ENCODE measurements around the gene RALGAPB.
"Not testable (repeated sequence)": the region's sequence is repeated elsewhere in the genome, so short reads cannot be mapped to it uniquely, and the experiment has no call there.

RALGAPB gene

DNA sequence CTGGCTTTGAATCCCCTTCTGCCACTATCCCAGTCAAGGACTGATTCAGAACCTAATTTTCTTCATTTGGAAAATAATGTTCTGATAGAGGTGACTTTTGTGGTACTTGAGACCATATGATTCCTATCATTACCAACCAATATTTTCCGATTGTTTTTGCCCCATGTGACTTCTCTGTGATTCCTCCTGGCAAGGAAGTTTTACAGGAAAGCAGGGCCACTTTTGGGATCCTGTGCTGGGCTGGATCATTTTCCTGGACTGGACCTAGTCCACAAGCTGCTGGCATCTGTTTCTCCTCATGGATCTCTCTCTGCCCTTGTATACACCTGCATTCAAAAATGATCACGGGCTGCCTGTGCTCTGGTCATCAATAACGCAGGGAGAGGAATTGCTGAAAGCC lies 23.6 kb upstream of the RALGAPB start:
- H3K4me3 ChIP-seq (ENCODE audit: low read depth, low read length): no peak overlapping the region
- H3K27me3 ChIP-seq (ENCODE audit: control insufficient read depth, insufficient read depth, low read length): no peaks in the 10 kb centered on the region
- H3K4me1 ChIP-seq (ENCODE audit: control insufficient read depth, insufficient read depth, low read length): no peaks in the 10 kb centered on the region
- peaks cover 4% of the 10 kb centered on the region for H3K36me3 ChIP-seq (ENCODE audit: control insufficient read depth, insufficient read depth, low read length)
- H3K9ac ChIP-seq (ENCODE audit: low read depth, low read length): no peak overlapping the region
- no peaks in the 10 kb centered on the region for H3K9me3 ChIP-seq (ENCODE audit: control insufficient read depth, insufficient read depth, low read length)

DNA sequence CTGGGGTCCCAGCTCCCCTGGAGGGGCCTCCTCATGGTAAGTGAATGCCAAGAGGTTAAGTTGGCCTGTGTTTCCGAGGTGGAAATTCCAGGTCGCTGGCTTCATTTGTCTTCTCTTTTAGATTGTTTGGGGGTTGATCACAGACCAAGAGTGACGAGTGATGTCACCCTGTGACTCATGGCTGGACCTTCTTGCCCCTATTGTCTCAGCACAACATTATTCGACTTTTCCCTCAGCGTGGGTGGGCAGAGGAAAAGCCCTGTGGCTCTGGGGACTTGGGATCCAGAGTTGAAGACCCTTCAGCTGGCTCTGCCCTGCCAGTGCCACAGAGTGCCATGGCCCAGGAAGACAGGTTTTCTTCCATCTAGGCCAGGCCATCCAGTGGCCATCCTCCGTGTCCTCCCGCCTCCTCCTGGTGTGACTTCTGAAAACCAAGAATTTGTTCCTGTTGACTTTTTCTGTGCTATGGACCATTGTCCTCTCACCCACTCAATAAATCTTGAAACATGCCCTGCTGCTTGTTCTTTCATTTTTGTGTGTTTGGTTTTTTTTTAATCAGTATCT lies 22.1 kb upstream of the RALGAPB start:
- Histone ChIP-seq H3K9me3 (ENCODE audit: control insufficient read depth, insufficient read depth, low read length) (no peaks in the 10 kb centered on the region), H3K36me3 (ENCODE audit: control insufficient read depth, insufficient read depth, low read length) (peaks cover 4% of the 10 kb centered on the region), H3K9ac (ENCODE audit: low read depth, low read length) (no peak overlapping the region), H3K27me3 (ENCODE audit: control insufficient read depth, insufficient read depth, low read length) (no peaks in the 10 kb centered on the region), H3K4me3 (ENCODE audit: low read depth, low read length) (no peak overlapping the region), H3K4me1 (ENCODE audit: control insufficient read depth, insufficient read depth, low read length) (no peaks in the 10 kb centered on the region)

DNA sequence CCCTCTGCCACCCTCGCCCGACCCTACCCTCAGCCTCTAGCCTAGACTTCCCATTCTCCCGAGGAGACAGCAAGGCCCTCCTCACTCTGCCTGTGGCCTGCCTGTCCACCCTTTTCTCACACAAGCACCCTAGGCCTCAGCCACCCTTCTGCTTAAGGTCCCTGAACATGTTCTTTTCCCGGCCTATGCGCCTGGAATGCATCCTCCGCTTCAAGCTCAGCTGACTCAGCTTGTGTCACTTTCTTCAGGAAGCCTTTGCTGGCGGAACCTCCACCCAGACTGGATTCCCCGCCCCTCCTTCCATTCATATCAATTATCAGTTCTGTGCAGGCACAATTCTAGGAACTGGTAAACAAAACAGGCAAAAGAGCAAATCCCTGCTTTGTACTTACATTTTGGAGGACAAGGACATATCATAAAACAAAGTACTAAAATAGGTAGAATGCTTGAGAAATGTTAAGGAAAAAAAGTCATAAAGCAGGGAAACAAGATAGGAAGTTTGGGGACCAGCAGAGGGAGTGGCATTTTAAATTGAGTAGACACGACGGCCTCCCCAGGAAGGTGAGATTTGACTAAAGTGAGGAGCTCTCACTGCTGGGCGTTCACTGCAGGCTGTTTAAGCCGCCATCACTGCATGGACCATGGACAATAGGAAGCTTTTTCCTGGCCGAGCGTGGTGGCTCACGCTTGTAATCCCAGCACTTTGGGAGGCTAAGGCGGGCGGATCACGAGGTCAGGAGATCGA lies 19.6 kb upstream of the RALGAPB start:
- Histone ChIP-seq H3K36me3 (ENCODE audit: control insufficient read depth, insufficient read depth, low read length) (peaks cover 4% of the 10 kb centered on the region), H3K9ac (ENCODE audit: low read depth, low read length) (no peak overlapping the region), H3K9me3 (ENCODE audit: control insufficient read depth, insufficient read depth, low read length) (no peaks in the 10 kb centered on the region), H3K27me3 (ENCODE audit: control insufficient read depth, insufficient read depth, low read length) (no peaks in the 10 kb centered on the region), H3K4me1 (ENCODE audit: control insufficient read depth, insufficient read depth, low read length) (no peaks in the 10 kb centered on the region), H3K4me3 (ENCODE audit: low read depth, low read length) (no peak overlapping the region)

DNA sequence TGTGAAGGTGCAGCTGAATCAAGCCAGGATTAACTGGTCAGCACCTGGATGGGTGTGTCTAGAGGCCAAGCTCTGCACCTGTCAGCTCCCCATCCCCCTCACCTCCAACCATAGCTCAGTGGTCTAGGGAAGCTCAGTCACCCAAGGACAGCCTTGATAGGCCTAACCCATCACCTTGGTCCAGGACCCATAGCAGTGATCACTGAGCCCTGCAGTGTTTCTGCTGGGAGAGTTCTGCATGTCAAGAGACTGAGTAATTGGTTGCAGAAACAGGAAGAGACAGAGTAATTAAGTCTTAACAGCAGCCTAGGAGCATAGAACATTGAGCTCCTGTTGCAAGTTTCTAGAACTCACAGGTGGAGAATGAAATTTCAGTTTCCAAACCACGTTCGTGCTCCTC lies 18.7 kb upstream of the RALGAPB start:
- Histone ChIP-seq H3K36me3 (ENCODE audit: control insufficient read depth, insufficient read depth, low read length) (peaks cover 4% of the 10 kb centered on the region), H3K9me3 (ENCODE audit: control insufficient read depth, insufficient read depth, low read length) (no peaks in the 10 kb centered on the region), H3K4me1 (ENCODE audit: control insufficient read depth, insufficient read depth, low read length) (no peaks in the 10 kb centered on the region), H3K4me3 (ENCODE audit: low read depth, low read length) (no peak overlapping the region), H3K9ac (ENCODE audit: low read depth, low read length) (no peak overlapping the region), H3K27me3 (ENCODE audit: control insufficient read depth, insufficient read depth, low read length) (no peaks in the 10 kb centered on the region)

DNA sequence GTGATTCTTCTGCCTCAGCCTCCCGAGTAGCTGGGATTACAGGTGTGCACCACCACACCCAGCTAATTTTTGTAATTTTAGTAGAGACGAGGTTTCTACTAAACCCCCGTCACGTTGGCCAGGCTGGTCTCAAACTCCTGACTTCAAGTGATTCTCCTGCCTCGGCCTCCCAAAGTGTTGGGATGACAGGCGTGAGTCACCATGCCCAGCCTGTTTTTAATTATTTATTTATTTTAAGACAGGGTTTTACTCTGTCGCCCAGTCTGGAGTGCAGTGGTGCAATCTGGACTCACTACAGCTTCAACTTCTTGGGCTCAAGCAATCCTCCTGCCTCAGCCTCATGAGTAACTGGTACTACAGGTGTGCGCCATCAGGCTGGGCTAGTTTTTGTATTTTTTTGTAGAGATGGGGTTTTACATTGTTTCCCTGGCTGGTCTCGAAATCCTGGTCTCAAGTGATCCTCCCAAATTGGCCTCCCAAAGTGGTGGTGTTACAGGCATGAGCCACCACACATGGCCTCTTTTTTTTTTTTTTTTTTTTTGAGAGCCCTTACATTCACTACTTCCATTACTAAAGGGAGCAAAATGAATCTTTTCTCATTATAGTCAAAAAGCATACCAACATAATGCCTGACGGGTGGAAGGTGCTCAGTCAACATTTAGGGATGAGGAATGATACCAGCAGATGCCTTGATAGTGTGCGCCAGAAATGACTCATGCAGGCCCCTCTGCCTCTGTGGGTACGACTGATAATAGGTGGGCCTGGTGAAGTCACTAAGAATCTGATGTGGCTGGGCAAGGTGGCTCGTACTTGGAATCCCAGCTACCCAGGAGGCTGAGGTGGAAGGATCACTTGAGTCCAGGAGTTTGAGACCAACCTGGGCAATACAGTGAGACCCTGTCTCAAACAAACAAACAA lies 17.8 kb upstream of the RALGAPB start:
- Histone ChIP-seq H3K9ac (ENCODE audit: low read depth, low read length) (no peak overlapping the region), H3K4me1 (ENCODE audit: control insufficient read depth, insufficient read depth, low read length) (no peaks in the 10 kb centered on the region), H3K27me3 (ENCODE audit: control insufficient read depth, insufficient read depth, low read length) (no peaks in the 10 kb centered on the region), H3K4me3 (ENCODE audit: low read depth, low read length) (no peak overlapping the region), H3K9me3 (ENCODE audit: control insufficient read depth, insufficient read depth, low read length) (no peaks in the 10 kb centered on the region), H3K36me3 (ENCODE audit: control insufficient read depth, insufficient read depth, low read length) (no peaks in the 10 kb centered on the region)

DNA sequence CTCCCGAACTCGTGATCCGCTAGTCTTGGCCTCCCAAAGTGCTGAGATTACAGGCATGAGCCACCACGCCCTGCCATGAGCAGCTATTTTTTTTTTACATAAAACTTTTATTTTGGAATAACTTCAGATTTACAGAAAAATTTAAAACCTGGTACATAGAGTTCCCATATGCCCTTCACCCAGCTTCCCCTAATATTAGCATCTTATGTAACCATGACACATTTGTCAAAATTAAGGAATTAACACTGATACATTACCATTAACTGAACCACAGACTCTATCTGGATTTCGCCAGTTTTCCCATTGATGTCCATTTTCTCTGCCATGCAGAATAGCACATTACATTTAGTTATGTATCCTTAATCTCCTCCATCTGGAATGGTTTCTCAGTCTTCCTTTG lies 14.3 kb upstream of the RALGAPB start:
- H3K36me3 ChIP-seq (ENCODE audit: control insufficient read depth, insufficient read depth, low read length): no peaks in the 10 kb centered on the region
- no peaks in the 10 kb centered on the region for H3K4me1 ChIP-seq (ENCODE audit: control insufficient read depth, insufficient read depth, low read length)
- H3K4me3 ChIP-seq (ENCODE audit: low read depth, low read length): no peak overlapping the region
- H3K9me3 ChIP-seq (ENCODE audit: control insufficient read depth, insufficient read depth, low read length): no peaks in the 10 kb centered on the region
- H3K9ac ChIP-seq (ENCODE audit: low read depth, low read length): no peak overlapping the region
- no peaks in the 10 kb centered on the region for H3K27me3 ChIP-seq (ENCODE audit: control insufficient read depth, insufficient read depth, low read length)

DNA sequence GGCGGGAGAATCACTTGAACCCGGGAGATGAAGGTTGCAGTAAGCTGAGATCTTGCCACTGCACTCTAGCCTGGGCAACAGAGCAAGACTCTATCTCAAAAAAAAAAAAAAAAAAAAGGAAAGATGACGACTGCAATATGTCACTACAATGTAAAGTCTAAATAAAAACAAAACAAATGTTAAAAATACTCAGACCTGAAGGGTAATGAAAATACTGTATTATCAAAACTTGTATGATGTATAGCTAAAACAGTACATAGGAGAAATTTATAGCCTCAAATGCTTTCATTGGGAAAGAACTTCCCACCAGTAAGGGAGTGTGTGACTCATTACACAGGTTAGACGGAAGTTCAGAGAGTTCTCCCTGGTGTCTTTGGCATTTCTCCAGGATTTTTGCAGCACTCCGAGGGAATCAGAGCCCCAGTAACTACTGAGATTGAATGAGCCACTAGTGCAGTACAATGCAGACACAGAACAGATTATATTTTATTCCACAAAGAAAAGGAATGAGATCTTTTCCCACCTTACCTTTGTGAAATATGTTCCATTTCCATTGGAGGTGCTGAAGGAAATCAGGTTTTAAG lies 12.5 kb upstream of the RALGAPB start:
- Histone ChIP-seq H3K9me3 (ENCODE audit: control insufficient read depth, insufficient read depth, low read length) (no peaks in the 10 kb centered on the region), H3K4me3 (ENCODE audit: low read depth, low read length) (no peak overlapping the region), H3K4me1 (ENCODE audit: control insufficient read depth, insufficient read depth, low read length) (no peaks in the 10 kb centered on the region), H3K9ac (ENCODE audit: low read depth, low read length) (no peak overlapping the region), H3K27me3 (ENCODE audit: control insufficient read depth, insufficient read depth, low read length) (no peaks in the 10 kb centered on the region), H3K36me3 (ENCODE audit: control insufficient read depth, insufficient read depth, low read length) (no peaks in the 10 kb centered on the region)

DNA sequence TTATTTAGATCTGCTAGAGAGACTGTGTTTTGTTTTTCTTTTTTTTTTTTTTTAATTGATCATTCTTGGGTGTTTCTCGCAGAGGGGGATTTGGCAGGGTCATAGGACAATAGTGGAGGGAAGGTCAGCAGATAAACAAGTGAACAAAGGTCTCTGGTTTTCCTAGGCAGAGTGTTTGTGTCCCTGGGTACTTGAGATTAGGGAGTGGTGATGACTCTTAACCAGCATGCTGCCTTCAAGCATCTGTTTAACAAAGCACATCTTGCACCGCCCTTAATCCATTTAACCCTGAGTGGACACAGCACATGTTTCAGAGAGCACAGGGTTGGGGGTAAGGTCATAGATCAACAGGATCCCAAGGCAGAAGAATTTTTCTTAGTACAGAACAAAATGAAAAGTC lies 12.0 kb upstream of the RALGAPB start:
- not testable (repeated sequence) for H3K4me1 ChIP-seq (ENCODE audit: control insufficient read depth, insufficient read depth, low read length); H3K36me3 ChIP-seq (ENCODE audit: control insufficient read depth, insufficient read depth, low read length); H3K9ac ChIP-seq (ENCODE audit: low read depth, low read length); H3K9me3 ChIP-seq (ENCODE audit: control insufficient read depth, insufficient read depth, low read length); H3K4me3 ChIP-seq (ENCODE audit: low read depth, low read length); H3K27me3 ChIP-seq (ENCODE audit: control insufficient read depth, insufficient read depth, low read length)

DNA sequence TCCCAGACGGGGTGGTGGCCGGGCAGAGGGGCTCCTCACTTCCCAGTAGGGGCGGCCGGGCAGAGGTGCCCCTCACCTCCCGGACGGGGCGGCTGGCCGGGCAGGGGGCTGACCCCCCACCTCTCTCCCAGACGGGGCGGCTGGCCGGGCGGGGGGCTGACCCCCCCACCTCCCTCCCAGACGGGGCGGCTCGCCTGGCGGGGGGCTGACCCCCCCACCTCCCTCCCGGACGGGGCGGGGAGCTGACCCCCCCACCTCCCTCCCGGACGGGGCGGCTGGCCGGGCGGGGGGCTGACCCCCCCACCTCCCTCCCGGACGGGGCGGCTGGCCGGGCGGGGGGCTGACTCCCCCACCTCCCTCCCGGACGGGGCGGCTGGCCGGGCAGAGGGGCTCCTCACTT lies 11.5 kb upstream of the RALGAPB start:
- not testable (repeated sequence) for H3K36me3 ChIP-seq (ENCODE audit: control insufficient read depth, insufficient read depth, low read length); H3K9ac ChIP-seq (ENCODE audit: low read depth, low read length); H3K9me3 ChIP-seq (ENCODE audit: control insufficient read depth, insufficient read depth, low read length); H3K27me3 ChIP-seq (ENCODE audit: control insufficient read depth, insufficient read depth, low read length); H3K4me1 ChIP-seq (ENCODE audit: control insufficient read depth, insufficient read depth, low read length); H3K4me3 ChIP-seq (ENCODE audit: low read depth, low read length)

DNA sequence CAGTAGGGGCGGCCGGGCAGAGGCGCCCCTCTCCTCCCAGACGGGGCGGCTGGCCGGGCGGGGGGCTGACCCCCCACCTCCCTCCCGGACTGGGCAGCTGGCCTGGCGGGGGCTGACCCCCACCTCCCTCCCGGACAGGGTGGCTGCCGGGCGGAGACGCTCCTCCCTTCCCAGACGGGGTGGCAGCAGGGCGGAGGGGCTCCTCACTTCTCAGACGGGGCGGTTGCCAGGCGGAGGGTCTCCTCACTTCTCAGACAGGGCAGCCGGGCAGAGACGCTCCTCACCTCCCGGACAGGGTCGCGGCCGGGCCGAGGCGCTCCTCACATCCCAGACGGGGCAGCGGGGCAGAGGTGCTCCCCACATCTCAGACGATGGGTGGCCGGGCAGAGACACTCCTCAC lies 11.1 kb upstream of the RALGAPB start:
- H3K9ac ChIP-seq (ENCODE audit: low read depth, low read length); H3K36me3 ChIP-seq (ENCODE audit: control insufficient read depth, insufficient read depth, low read length); H3K27me3 ChIP-seq (ENCODE audit: control insufficient read depth, insufficient read depth, low read length); H3K4me3 ChIP-seq (ENCODE audit: low read depth, low read length); H3K4me1 ChIP-seq (ENCODE audit: control insufficient read depth, insufficient read depth, low read length); H3K9me3 ChIP-seq (ENCODE audit: control insufficient read depth, insufficient read depth, low read length): not testable (repeated sequence)

DNA sequence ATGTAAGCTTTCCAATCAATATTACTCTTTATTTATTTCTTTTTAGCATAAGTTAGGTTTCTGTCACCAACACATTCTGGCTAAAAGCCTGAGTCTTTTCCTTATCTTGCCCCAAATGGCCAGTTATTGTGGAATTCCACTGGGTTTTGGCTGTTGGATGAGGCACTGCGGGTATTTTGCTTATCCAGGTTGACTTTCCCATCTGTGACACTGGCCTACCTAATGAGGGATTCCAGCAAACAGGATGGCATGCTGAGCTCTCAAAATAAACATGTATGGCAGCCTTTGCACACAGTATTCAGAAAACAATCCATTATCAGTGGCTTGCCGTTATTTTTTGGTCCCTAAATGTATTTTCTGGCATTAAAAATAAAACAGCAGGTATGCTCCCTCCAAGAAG lies 6.5 kb upstream of the RALGAPB start:
- no peak overlapping the region for H3K4me3 ChIP-seq (ENCODE audit: low read depth, low read length)
- no peaks in the 10 kb centered on the region for H3K9me3 ChIP-seq (ENCODE audit: control insufficient read depth, insufficient read depth, low read length)
- H3K4me1 ChIP-seq (ENCODE audit: control insufficient read depth, insufficient read depth, low read length): no peaks in the 10 kb centered on the region
- no peaks in the 10 kb centered on the region for H3K36me3 ChIP-seq (ENCODE audit: control insufficient read depth, insufficient read depth, low read length)
- H3K9ac ChIP-seq (ENCODE audit: low read depth, low read length): no peak overlapping the region
- H3K27me3 ChIP-seq (ENCODE audit: control insufficient read depth, insufficient read depth, low read length): no peaks in the 10 kb centered on the region

All from iPS-15b (cell line).